GM12878 (cell line): ENCODE data around the gene NAV3. TPM values are rescaled to one million over a fixed set of nuclear protein-coding genes. Genes with fewer than 3 reads are reported as not detected.

Experiments
- E4F1 ChIP-seq: fragments of 450-650 bp; IDR thresholded peaks from 2 replicates; pipeline ENCODE4 v1.6.1; 2018; ENCODE audit warnings: borderline replicate concordance, mild to moderate bottlenecking; ENCODE audit not compliant: partially characterized antibody
- ETV6 ChIP-seq, 2 experiments: fragments of 450-650 bp in 1 of 2; IDR thresholded peaks in 1 of 2; conservative IDR thresholded peaks in 1 of 2; 2 replicates each; pipeline ENCODE4 v1.6.1; 2014; ENCODE audit warnings: antibody characterized with exemption in 1 of 2, borderline replicate concordance in 1 of 2, low read depth in 1 of 2, mild to moderate bottlenecking in 1 of 2, moderate library complexity in 1 of 2
- HSF1 ChIP-seq: fragments of 150-350 bp; IDR thresholded peaks from 2 replicates; pipeline ENCODE4 v1.6.1; 2014; ENCODE audit warnings: mild to moderate bottlenecking, low read depth, low read length
- LARP7 ChIP-seq: fragments of 450-650 bp; IDR thresholded peaks from 2 replicates; pipeline ENCODE4 v1.6.1; 2017; ENCODE audit warnings: mild to moderate bottlenecking
- MTA3 ChIP-seq: IDR thresholded peaks from 2 replicates; pipeline ENCODE4 v1.6.1; 2012; ENCODE audit warnings: low read length, inconsistent platforms, borderline replicate concordance
- PKNOX1 ChIP-seq: fragments of 450-650 bp; IDR thresholded peaks from 2 replicates; pipeline ENCODE4 v1.6.1; 2016; ENCODE audit warnings: mild to moderate bottlenecking
- POLR2AphosphoS5 ChIP-seq: IDR thresholded peaks from 2 replicates; pipeline ENCODE4 v1.6.1; 2011; ENCODE audit warnings: mild to moderate bottlenecking, low read length, inconsistent platforms
- RUNX3 ChIP-seq: IDR thresholded peaks from 2 replicates; pipeline ENCODE4 v1.6.1; 2012; ENCODE audit warnings: low read length, inconsistent platforms
- TBL1XR1 ChIP-seq: IDR thresholded peaks from 2 replicates; pipeline ENCODE4 v1.6.1; 2012; ENCODE audit warnings: low read depth, low read length, improper control_type of control experiment
- ZBTB33 ChIP-seq: fragments of 450-650 bp; IDR thresholded peaks from 2 replicates; pipeline ENCODE4 v1.6.1; 2017; ENCODE audit warnings: mild to moderate bottlenecking
- polyA plus RNA-seq, 11 experiments: library from polyadenylated mRNA; depleted of rRNA in 4 of 11; unstranded in 6 of 11; stranded (reverse) in 5 of 11; fragments of >200 nt; fragmentation: Nextera tagmentation in 4 of 11; fragmentation: Illumina TruSeq in 1 of 11; extraction: Ambion mirVana in 4 of 11; extraction: Trizol in 1 of 11; gene quantifications; 1 replicate in 1 of 11; 2 replicates in 10 of 11; pipeline versions ENCODE4 v1.2.1 to v1.2.3, GENCODE V29; 2011 to 2016; ENCODE audit warnings: inconsistent platforms in 2 of 11, missing spikeins in 2 of 11, low read depth in 1 of 11
- total RNA-seq, 4 experiments: library from RNA; depleted of rRNA in 3 of 4; stranded (reverse); fragments of >200 nt in 3 of 4; fragmentation: Illumina TruSeq in 1 of 4; extraction: Trizol in 1 of 4; gene quantifications; 2 replicates each; pipeline versions ENCODE4 v1.2.1 to v1.2.3, GENCODE V29; 2013 to 2021

The NAV3 gene
- total and polyA plus RNA-seq, 10 of the 15 experiments (the other 5 are each of a cell fraction or from before 2014, with no cell fraction given): 0.05 to 0.51 (median 0.22) TPM; not detected in 1

GRCh38 chr12:78179346-78179745 lies 348.7 kb downstream of the NAV3 start (continued):
- TF ChIP-seq LARP7: no peak
- no peak for TF ChIP-seq E4F1
- TF ChIP-seq RUNX3: no peak
- TF ChIP-seq MTA3: no peak
- TF ChIP-seq TBL1XR1: no peak
- TF ChIP-seq POLR2AphosphoS5: no peak
- no peak for TF ChIP-seq ZBTB33
- TF ChIP-seq PKNOX1: no peak
- no peak for TF ChIP-seq ETV6 (conservative IDR thresholded peaks at IDR 0.05 in 1 of 2, IDR thresholded peaks at IDR 0.05 in 1 of 2; ENCODE audit: borderline replicate concordance in 1 of 2, low read depth in 1 of 2)
- no peak for TF ChIP-seq HSF1
